WTC11 (cell line): ENCODE data around the gene GLYR1. TPM values are rescaled to one million over a fixed set of nuclear protein-coding genes. Genes with fewer than 3 reads are reported as not detected.

Source experiments
- ATAC-seq: fragments of 200-7000 bp; cut with Tn5 transposase; 2 replicates; pipeline ENCODE4 v1.10.0; 2021; ENCODE audit warnings: mild to moderate bottlenecking, moderate library complexity
- CTCF ChIA-PET: fragments of 300-600 bp; sonication (Branson Sonifier 250); formaldehyde crosslinking; loops from one replicate; lab custom pipeline; 2021; ENCODE audit warnings: antibody characterized with exemption; lab: Charles Lee
- POLR2A ChIA-PET: fragments of 350-600 bp; sonication (Branson Sonifier 250); formaldehyde crosslinking; loops from one replicate; lab custom pipeline; 2021; ENCODE audit warnings: antibody characterized with exemption; lab: Charles Lee
- DNase-seq: peaks from one replicate; pipeline ENCODE4 v3.0.0; 2021; ENCODE audit warnings: low spot score
- H3K27ac Mint-ChIP-seq: 2 replicates; pipeline ENCODE4 v1.8.0; 2021; ENCODE audit warnings: mixed read lengths
- H3K27me3 Mint-ChIP-seq: 2 replicates; pipeline ENCODE4 v1.8.0; 2021; ENCODE audit warnings: low read depth, mild to moderate bottlenecking, moderate library complexity, mixed read lengths
- H3K36me3 Mint-ChIP-seq: 2 replicates; pipeline ENCODE4 v1.8.0; 2021; ENCODE audit warnings: mixed read lengths
- H3K4me1 Mint-ChIP-seq: 2 replicates; pipeline ENCODE4 v1.8.0; 2022; ENCODE audit warnings: mixed read lengths
- H3K4me3 Mint-ChIP-seq: 2 replicates; pipeline ENCODE4 v1.8.0; 2021; ENCODE audit warnings: mild to moderate bottlenecking, moderate library complexity, mixed read lengths
- H3K9me3 Mint-ChIP-seq: 2 replicates; pipeline ENCODE4 v1.8.0; 2021; ENCODE audit warnings: mixed read lengths
- ATF1 ChIP-seq: sonication (generic); formaldehyde crosslinking; IDR thresholded peaks from 2 replicates; pipeline ENCODE4 v1.8.1; 2023; ENCODE audit warnings: mild to moderate bottlenecking, moderate library complexity, missing genetic modification reagents
- ATF3 ChIP-seq: sonication (generic); formaldehyde crosslinking; conservative IDR thresholded peaks from 2 replicates; pipeline ENCODE4 v1.8.1; 2022; ENCODE audit warnings: mild to moderate bottlenecking, missing genetic modification reagents
- ATF6 ChIP-seq: sonication (generic); formaldehyde crosslinking; IDR thresholded peaks from 2 replicates; pipeline ENCODE4 v1.8.1; 2023; ENCODE audit warnings: mild to moderate bottlenecking, missing genetic modification reagents
- CDX4 ChIP-seq: fragments of 250-450 bp; sonication (Bioruptor Pico); IDR thresholded peaks from 2 replicates; pipeline ENCODE4 v1.9.0; 2021; ENCODE audit warnings: moderate library complexity, mild to moderate bottlenecking, inconsistent platforms, borderline replicate concordance
- E2F1 ChIP-seq: sonication (generic); formaldehyde crosslinking; IDR thresholded peaks from 2 replicates; pipeline ENCODE4 v1.8.0; 2022; ENCODE audit warnings: mild to moderate bottlenecking, missing genetic modification reagents
- ELF4 ChIP-seq: sonication (generic); formaldehyde crosslinking; IDR thresholded peaks from 2 replicates; pipeline ENCODE4 v1.8.1; 2022; ENCODE audit warnings: low read depth, mild to moderate bottlenecking, moderate library complexity, missing genetic modification reagents
- ERG ChIP-seq: fragments of 250-450 bp; sonication (Bioruptor Pico); IDR thresholded peaks from 2 replicates; pipeline ENCODE4 v1.8.0; 2021; ENCODE audit warnings: mild to moderate bottlenecking
- GABPB1 ChIP-seq: sonication (generic); formaldehyde crosslinking; IDR thresholded peaks from 2 replicates; pipeline ENCODE4 v1.8.1; 2023; ENCODE audit warnings: mild to moderate bottlenecking, missing genetic modification reagents
- OVOL2 ChIP-seq: fragments of 250-450 bp; sonication (Bioruptor Pico); IDR thresholded peaks from 2 replicates; pipeline ENCODE4 v1.9.0; 2021; ENCODE audit warnings: mild to moderate bottlenecking, borderline replicate concordance
- PREB ChIP-seq: sonication (generic); formaldehyde crosslinking; IDR thresholded peaks from 2 replicates; pipeline ENCODE4 v1.8.1; 2022; ENCODE audit warnings: mild to moderate bottlenecking, missing genetic modification reagents, moderate library complexity, borderline replicate concordance
- PRRX2 ChIP-seq: fragments of 250-450 bp; sonication (Bioruptor Pico); IDR thresholded peaks from 2 replicates; pipeline ENCODE4 v1.8.0; 2021; ENCODE audit warnings: mild to moderate bottlenecking
- SMAD4 ChIP-seq: sonication (generic); formaldehyde crosslinking; IDR thresholded peaks from 2 replicates; pipeline ENCODE4 v1.8.0; 2022; ENCODE audit warnings: mild to moderate bottlenecking, missing genetic modification reagents
- TP53 ChIP-seq: sonication (generic); formaldehyde crosslinking; IDR thresholded peaks from 2 replicates; pipeline ENCODE4 v1.8.1; 2023; ENCODE audit warnings: mild to moderate bottlenecking, missing genetic modification reagents
- ZBTB43 ChIP-seq: sonication (generic); formaldehyde crosslinking; IDR thresholded peaks from 2 replicates; pipeline ENCODE4 v1.8.1; 2023; ENCODE audit warnings: mild to moderate bottlenecking, missing genetic modification reagents
- ZNF263 ChIP-seq: sonication (generic); formaldehyde crosslinking; IDR thresholded peaks from 2 replicates; pipeline ENCODE4 v1.8.1; 2022; ENCODE audit warnings: low read depth, mild to moderate bottlenecking, moderate library complexity, missing genetic modification reagents
- ZNF396 ChIP-seq: fragments of 250-450 bp; sonication (Bioruptor Pico); IDR thresholded peaks from 2 replicates; pipeline ENCODE4 v1.8.0; 2021; ENCODE audit warnings: mild to moderate bottlenecking, moderate library complexity, borderline replicate concordance
- ZNF416 ChIP-seq: fragments of 250-450 bp; sonication (Bioruptor Pico); IDR thresholded peaks from 2 replicates; pipeline ENCODE4 v1.9.0; 2021; ENCODE audit warnings: mild to moderate bottlenecking, inconsistent platforms
- ZNF423 ChIP-seq: fragments of 250-450 bp; sonication (Bioruptor Pico); IDR thresholded peaks from 2 replicates; pipeline ENCODE4 v2.1.2; 2022; ENCODE audit warnings: mild to moderate bottlenecking, moderate library complexity
- ZNF425 ChIP-seq: fragments of 250-450 bp; sonication (Bioruptor Pico); conservative IDR thresholded peaks from 2 replicates; pipeline ENCODE4 v1.9.0; 2021; ENCODE audit warnings: mild to moderate bottlenecking
- total RNA-seq: library from RNA; stranded (reverse); gene quantifications from 3 replicates; pipeline ENCODE4 v1.2.3, GENCODE V29; 2021

The GLYR1 gene
- total RNA-seq, 1 experiment from 2014 or later, result 103 TPM

GRCh38 chr16:4798456-4798855 is 48.6 kb downstream of the GLYR1 start (continued):
- TF ChIP-seq ZNF396 (CRISPR knock-in tag) (no peak), ATF6 (no peak), ZNF416 (CRISPR knock-in tag) (no peak), OVOL2 (CRISPR knock-in tag) (no peak), SMAD4 (CRISPR knock-in tag) (no peak)

GRCh38 chr16:4797805-4798252 is 49.3 kb downstream of the GLYR1 start:
- DNase-seq (no peak), ATAC-seq (no peak)
- no peak for TF ChIP-seq ERG
- no peak for TF ChIP-seq ATF3
- TF ChIP-seq ELF4 (CRISPR knock-in tag), result no peak
- TF ChIP-seq GABPB1 (CRISPR knock-in tag), result no peak
- no peak for TF ChIP-seq ZNF263 (CRISPR knock-in tag)
- TF ChIP-seq PRRX2 (CRISPR knock-in tag), result no peak
- TF ChIP-seq ZNF423, result no peak
- TF ChIP-seq ZBTB43 (CRISPR knock-in tag), result no peak
- no peak for TF ChIP-seq TP53 (CRISPR knock-in tag)
- no peak for TF ChIP-seq CDX4 (CRISPR knock-in tag)
- TF ChIP-seq ATF1 (CRISPR knock-in tag), result no peak
- no peak for TF ChIP-seq E2F1 (CRISPR knock-in tag)
- TF ChIP-seq PREB, result no peak
- no peak for TF ChIP-seq ZNF425
- CTCF ChIA-PET, result no interaction called here
- no peak overlapping the region for H3K27ac Mint-ChIP-seq
- peaks cover 4% of the 10 kb centered on the region; the same call in 1 of the 2 replicates for H3K36me3 Mint-ChIP-seq
- POLR2A ChIA-PET, result no interaction called here
- no peaks in the 10 kb centered on the region for H3K27me3 Mint-ChIP-seq
- no peak overlapping the region for H3K4me3 Mint-ChIP-seq
- no peaks in the 10 kb centered on the region for H3K9me3 Mint-ChIP-seq
- H3K4me1 Mint-ChIP-seq, result peaks cover 9% of the 10 kb centered on the region
